Stromal cell of bone marrow (primary cell): ENCODE data around the gene LRMDA.
A peak's percentile ranks its signal among the peaks of the same experiment; 100 is the strongest.

ENCODE experiments used
- DNase-seq: peaks from one replicate; pipeline ENCODE4 v3.0.0-alpha.2; 2012; ENCODE audit warnings: low read depth

LRMDA gene

DNA sequence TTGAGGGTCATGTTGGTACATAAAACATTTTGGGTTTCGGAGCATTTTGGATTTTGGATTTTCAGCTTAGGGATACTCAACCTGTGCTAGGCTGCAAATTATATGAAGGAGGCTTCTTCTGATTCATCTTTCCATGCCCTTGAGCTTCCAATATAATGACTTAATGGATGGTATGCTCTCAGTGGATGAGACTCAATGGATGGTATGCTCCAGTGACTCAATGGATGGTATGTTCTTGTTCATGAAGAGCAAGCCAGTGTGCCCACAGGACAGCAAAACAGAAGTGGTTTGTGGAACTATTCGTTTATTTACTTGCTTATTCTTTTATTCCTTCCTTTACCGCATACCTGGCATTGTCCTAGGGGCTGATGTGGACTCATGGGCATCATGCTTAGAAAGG is 969.6 kb downstream of the LRMDA start:
- DNase-seq = no peak

DNA sequence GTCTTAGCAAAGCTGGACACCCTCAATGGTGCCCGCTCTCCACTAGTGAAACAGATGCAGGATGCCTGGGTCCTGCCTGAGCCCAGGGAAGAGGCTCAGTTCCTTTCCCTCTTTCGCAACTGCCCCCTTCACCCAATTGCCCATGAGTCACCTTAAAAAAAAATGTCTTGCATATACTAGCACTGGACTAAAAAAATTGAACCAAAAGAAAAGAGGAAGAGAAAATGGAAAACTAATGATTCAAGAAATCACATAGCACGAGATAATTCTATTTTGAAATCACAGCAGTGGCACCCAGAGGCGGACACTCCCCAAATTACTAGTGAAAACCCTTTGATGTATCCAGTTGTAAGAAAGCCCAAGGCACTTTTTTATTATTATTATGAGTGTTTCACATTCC is 972.5 kb downstream of the LRMDA start:
- DNase-seq = no peak

DNA sequence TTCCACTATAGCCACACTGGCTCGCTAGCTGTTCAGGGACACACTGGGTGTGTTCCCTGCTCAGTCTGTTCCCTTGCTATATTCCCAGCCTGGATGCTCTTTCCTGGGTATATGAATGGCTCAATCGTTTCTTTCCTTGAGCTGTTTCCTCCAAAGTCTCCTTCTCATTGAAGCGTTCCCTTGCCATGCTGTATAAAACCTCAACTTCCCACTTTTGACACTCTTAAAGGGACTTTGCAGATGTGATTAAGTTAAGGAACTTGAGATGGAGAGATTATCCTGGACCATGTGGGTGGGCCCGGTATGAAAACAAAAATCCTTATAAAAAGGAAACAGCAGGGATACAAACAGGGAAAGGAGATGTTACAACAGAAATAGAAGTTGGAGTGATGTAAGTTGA is 973.1 kb downstream of the LRMDA start:
- no peak for DNase-seq

DNA sequence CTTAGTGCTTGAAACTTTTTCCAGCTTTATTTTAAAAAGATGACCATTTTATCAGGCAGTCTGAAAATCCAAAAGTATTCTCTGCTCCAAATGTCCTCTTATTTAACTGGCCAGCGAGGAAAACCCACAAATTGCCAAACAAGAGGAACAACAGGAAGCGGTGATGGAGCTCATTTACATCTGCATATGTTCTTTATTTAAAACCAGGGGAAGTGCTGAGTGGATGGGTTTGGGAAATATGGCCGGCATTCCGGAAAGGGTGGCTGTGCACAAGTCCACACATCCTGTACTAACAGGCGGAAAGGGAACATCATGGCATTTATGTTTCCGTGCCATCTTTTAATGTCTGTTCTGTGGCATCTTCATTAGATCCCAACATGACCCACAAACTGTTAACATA is 974.5 kb downstream of the LRMDA start:
- DNase-seq = no peak

DNA sequence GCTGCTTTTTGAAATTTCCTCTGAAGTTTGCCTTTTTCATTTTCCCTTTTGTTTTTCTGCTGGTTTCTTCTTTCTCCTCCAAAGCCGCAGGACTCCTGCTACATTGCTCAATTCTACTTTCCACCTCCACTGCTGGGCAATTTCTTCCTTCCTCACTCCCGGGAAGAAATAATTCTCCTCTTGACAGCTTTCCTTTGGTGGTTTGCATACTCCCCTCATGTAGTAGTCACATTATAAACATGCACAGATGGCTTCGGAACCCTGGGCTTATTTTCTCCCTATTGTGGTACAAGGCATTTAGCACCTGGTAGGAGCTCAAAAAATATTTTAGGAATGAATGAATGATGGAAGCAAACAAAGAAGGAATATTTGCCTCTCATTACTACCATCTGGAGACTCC is 977.2 kb downstream of the LRMDA start:
- DNase-seq = no peak

DNA sequence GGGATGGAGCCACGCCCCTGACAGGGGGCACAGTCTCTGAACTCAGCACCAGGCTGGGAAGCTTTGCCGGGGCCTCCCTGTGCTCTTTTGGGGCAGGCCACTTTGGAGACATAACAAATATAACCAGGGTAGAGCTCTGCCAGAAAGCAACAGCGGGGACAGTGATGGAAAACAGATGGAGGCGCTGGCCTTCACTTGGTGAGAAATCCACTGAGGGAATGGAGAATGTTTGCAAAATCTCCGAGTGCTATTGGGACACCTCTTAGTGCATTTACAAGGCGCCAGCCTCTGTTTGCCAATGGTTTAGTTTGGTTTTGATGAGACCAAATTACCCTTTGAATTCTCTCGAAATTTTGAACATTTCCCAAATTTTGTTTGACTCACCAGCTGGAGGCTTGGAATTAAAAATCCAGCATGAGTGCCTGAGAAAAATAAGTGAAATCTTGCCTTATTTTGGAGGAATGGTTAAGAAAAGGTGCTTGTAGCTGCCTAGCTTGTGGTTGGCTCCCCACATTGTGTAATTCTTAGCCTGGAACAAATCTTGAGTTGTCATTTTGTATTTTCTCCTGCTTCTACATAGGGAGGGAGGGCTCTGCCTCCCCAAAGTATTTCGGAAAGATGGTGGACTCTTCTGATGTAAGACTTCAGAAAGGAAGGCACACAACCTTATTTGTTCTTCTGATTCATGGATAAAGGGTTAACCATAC is 980.5 kb downstream of the LRMDA start:
- peak; percentile 85 for DNase-seq

DNA sequence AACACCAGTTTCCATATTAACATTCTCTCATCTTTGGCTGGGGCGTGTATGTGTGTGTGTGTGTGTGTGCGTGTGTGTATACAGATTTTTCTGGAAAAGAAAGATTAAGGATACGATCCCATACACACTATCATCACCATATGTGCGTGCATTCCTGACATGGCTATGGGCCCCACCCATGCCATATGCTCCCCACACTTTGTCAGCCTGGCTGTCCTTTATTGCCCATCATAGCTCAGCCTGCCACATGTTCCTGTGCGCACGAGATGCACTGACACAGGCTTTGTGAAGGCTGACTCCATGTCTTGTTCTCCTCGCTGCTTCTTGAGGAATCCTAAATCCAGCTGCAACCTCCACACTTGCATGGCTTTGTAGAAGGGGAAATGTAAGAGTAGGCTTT is 984.1 kb downstream of the LRMDA start:
- no peak for DNase-seq

DNA sequence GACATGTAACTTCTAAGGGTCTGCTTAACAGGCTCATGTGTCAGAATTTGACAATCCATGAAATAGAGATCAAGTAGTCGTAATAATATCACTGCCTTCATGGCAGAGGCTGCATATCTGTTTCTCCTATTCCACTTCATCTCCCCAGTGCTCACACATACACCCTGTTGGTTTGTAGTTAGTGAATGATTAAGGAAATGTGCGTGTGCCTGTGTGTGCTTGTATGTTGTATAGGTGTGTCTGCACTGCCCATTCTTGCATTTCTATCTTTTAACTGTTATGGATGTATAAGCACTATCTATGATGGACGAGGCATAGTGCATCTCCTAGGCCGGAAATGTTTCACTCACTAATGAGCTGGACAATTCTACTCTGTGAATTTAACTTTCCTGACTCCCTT is 985.2 kb downstream of the LRMDA start:
- no peak for DNase-seq

DNA sequence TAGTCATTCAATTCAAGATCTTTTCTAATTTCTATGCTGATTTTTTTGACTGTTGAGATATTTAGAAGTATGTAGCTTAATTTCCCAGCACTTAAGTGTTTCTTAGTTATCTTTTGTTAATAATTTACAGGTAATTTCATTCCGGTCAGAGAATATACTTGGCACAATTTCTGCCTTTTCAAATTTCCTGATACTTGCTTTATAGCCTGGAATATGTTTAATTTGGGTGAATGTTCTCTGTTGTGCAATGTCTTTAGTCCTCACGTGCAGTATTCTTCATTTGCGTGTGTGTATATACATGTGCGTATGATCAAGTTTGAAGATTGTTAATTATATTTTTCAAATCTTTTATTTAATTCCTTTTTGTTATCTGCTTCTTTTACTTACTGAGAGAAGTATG is 989.3 kb downstream of the LRMDA start:
- DNase-seq = no peak

DNA sequence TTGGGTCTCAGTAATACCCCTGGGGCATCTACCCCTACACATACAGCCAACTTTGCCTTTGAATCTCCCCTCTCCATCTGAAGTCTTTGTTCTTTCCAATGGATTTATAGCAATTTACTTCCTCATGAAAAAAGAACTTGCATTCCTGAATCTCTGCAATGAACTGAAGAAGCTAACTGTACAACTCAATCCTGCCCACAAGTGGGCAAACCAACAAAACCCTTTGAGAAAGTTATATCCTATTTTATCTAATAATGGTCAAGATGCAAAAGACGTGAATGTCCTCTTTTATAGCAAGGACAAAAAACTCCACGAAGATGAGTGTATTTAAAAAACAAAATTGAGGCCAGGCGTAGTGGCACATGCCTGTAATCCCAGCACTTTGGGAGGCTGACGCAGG is 991.3 kb downstream of the LRMDA start:
- DNase-seq = peak; percentile 31

DNA sequence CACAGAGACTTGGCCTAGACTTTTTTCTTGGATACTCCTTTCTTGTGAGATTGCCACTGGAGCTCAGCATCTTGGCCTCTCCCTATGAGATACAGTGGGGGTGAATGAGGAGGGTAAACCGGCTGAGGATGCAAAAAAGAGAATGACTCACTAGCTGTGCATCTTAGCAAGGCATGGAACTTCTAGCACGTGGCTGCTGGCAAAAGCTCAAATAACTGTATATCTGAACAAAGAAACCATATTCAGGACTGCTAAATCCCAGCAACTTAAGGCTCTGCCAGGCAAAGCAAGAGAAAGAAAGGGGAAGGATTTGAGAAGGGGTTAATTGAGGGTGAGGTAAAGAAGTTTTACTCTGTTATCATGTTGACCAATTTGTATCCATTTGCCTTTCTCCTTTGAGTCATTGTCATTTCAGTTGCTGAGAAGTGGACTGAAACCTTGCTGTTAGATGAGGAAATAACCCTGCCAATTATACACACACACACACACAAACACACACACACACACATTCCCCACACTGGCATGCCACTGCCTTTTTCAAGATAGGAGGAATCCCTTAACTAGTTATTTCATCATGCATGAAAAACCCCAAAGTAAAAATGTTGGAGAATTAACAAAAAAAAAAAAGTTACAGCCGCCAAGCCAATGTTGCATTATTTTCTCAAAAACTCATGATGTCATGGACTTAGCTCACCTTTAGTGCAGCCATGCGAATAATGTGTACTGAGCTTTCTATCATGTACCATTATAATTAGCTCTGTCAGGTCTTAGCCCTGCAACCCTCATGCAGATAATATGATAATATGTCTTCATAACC is 997.3 kb downstream of the LRMDA start:
- DNase-seq = peak; percentile 39

DNA sequence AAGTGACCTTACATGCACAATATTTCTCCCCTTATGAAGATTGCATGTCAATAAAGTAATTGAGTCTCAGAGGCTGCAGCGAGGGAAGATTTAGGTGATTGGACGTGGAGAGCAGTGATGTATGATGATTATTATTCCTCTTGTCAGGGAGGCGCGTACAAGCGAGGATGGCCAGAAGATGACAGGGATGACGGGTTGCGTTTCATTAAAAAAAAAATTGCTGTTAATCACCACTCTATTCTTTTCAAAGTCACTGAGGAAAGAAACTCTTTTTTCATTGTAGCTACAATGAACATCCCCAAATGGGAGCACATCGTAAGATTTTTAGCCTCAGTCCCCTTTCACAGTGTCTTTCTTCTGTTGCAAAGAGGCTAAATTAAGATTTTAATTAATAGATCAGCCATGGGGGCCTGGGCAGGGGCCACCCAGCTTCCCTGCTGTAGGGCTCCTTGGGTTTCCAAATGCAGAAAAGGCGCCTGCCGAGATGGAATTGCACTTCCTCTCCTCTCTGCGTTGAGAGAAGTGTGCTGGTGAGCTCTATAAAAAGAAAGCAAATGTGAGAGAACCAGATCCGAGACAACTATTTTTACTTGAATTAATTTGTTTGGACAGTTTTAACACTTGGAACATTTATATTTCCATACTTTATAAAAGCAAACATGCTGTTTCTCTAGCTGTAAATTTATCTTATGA is 998.1 kb downstream of the LRMDA start:
- no peak for DNase-seq

DNA sequence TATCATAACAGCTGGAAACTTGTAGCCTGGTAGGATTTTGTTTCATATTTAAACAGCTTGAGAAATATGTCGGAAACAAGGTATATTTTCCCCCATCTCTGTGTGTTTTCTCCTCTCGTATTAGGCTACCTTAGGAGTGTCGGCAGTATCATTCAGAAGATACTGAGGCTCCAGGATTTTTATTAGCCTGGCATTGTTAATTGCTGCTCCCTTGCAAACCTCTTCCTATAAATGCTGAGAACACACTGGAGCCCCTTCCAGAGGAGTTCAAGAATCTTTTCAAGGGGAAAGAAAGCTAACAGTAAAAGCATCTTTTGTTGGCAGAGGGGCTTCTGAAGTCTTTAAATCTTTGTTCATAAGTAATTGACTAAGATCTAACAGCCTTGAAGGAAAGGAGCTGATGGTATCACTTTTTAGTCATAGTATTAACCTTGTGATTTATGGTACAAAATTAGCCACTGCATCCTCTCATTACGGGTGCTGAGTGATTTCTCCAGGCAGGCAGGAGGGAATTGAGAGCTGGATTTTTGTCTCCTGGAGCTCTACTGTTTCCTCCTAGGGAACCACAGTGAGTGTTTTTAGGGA is 998.7 kb downstream of the LRMDA start:
- no peak for DNase-seq

DNA sequence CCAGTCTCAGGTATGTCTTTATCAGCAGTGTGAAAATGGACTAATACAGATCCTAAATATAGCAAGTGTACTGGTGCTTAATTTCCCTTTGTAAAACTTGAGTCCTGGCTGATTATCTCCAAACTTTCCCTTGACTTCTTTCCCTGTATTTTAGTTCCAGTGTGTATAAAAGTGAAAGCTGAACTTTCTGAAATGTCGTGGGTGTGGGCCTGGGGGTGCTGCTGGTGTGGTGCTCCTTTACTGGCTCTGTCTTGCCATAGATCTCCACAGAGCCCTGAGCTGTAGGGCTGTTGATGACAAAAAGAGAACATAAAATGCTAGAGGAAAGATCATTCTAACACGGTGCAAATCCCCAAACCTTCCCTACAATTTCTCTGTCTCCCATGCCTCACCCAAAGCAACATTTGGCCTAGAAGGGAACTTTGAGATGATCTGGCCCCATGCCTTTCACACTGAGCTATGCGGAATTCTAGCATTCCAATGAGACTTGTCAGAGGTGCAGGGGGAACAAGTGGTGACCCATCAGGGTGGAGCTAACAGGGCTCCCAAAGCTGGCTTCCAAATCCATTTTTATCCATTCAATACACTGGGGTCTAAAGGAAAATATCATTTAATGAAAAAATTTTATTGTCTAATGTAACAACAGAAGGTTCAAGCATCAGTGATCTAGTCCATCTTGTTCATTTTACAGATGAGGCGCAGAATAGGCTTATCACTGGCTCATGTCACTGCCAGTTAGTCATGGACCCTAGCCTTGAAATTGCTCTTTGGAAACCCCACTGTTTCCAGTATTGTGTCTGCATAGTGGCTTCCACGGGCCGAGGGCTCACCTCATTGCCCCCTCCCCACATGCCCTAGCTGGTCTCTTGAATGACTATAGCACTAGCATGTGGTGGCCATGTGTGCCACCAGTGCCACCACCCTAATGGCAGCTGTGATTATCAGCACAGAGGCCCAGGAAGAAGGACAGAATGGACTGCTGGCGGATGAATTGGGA is 1000.9 kb downstream of the LRMDA start:
- peak; percentile 85 for DNase-seq

DNA sequence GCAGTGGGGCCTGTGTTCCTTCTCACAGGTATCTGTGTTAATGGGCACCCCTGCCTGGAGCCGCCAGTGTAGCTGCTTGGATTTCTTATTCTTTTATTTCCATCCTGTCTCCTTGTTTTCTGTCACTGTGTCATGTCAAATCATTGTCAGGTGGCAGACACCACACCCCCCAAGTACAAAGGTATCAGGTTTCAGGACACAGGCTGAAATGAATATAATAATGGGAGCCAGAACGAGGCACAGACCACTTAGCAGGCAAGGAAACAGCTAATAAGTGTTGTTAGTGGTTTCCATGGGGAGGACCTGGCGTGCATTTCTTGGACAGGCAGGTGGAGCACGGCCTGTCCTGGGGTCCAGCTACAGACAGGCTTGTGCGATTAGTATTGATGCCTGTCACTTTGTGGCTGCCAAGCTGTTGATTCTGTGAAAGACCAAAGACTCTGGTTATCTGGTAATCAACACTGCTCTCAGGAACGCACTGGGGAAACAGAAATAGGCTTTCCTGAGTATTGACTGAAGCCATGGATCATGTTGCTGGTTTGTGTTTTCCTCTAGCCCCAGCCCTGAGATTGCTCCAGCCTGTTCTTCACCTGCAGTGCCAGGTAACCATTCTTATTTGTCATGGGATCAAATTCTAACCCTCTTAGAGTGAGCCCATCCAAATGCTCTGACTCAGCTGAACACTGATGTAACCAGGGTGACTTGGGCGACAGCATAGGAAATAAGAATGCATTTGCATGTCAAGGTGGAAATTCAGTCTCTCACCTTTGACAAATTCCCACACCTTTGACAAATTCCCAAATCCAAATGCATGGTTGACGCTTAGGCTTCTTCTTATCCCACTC is 1002.0 kb downstream of the LRMDA start:
- DNase-seq = no peak

DNA sequence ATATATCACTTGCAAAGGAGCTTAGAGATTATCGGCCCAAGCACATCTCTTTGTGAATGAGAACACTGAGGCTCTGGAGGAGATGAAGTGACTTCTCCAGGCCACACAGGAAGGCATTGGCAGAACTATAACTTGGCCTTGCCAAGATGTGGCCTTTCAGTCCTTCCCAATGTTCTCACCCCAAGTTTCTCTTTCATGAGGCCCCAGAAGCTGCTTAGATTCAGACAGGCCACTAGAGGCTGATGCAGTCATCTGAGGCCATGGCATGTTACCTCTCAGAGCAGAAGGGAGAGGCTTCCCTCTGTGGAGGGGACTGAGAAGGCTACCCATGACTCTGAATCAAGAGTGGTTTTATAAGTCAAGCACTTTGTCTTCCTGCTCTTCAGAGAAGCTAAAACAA is 1003.7 kb downstream of the LRMDA start:
- no peak for DNase-seq

DNA sequence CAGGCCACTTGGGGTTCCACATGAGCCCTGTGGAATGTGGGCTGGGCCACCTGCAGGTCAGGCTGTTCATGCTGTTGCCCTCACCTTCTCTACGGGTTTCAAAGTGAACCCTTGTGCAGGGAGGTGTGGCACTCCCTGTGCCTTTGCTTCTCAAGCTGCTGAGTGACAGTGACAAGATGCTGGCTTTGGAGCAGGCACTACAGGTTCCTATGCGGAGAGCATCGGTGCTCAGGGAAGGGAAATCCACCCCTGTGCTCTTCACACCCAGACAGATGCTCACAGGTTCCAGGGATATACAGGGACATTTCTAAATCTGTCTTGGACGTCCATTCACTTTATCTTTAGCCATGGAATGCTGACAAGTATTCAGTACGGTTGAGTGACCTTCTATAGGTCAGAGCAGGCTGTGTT is 1005.0 kb downstream of the LRMDA start:
- no peak for DNase-seq

DNA sequence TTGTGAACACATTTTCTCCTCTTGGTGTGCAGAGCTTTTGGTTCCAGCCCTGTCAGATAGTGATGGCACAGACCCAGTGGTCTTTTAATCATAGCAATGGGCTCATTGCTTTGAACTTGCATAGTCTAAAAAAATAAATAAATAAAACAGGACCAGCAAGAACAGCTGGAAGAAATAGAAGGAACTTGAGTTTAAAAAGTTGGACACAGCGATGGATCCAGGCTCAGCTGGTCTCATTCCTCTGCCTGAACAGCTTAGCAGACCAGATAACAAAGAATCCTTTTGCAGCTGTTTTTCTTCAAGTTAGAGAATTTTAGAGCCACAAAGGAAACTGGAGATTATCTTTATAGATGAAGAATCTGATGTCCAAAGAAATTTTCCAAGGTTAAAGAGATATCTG is 1005.6 kb downstream of the LRMDA start:
- no peak for DNase-seq

DNA sequence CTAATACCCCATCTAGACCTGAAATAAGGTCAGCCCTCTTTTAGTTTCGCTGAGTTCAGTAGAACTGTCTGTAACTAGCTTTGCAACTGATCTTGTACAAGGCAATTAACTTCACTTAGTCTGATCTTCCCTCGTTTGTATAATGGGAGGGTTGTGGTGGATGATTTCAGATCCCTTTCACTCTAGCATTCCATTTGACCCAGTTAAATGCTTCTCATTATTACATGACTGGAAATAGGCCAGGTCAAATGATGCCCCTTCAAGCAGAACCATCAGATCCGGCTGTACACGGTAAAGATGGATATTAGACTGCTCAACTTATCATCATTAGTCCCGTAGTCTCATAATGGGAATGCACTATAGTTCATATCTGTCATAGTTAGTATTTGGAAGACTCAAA is 1009.0 kb downstream of the LRMDA start:
- no peak for DNase-seq

DNA sequence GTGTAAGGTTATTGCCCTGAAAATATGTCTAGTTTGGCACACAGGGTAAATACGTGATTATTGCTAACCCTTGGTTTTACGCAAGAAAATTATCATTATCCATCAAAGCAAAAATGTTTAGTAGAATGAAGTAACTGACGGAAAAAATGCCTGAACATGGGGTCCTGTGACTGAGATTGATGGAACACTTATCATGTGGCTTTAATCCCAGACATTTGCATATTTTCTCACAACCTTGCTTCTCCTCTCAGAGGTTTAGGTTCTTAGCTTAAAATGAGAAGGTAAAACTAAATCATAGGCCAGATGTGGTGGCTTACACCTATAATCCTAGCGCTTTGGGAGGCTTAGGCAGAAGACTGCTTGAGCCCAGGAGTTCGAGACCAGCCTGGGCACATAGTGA is 1010.7 kb downstream of the LRMDA start:
- no peak for DNase-seq
